ENCODE results near the gene ZNF780B. TPM values are rescaled to one million over a fixed set of nuclear protein-coding genes. Genes with fewer than 3 reads are reported as not detected.

ZNF780B gene
- polyA plus RNA-seq (2013): 15.1 TPM

DNA sequence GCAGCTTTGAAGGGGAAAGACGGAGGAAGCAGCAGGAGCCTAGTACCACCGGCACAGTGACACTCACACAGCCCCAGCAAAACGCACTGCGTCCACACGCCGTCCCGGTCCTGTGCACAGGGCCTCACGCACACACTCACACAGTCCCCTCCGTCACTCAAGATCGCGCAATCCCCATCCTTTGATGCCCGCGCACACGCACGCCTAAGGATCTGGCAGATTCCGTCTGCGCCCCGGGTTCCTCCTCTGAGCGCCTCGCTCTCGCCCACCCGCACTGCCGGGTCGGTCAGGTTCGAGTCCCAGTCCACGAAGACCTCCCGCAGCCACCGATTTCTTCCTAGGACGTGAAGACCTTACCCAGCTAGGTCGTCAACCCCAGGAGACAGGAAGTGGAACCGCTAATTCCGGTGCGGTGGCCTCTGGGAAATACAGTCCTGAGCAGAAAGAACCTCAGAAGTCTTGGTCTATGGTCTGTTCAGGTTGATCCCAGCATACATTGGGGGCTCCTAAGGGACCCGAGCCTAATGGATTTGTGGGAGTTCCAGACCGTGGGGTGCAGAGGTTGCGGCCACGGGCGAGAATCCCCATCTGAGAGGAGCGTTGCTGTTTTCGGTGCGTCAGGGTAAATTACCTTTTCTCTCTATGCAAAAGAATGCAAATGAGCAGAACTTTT lies at the start of gene ZNF780B:
Gene ZNF780B, minus strand, starts transcription at position 400 of the 673 bp plus-strand sequence. CDS start 5,899 bp downstream, outside the sequence.
- POLR2A ChIA-PET: no interaction called here
- Histone ChIP-seq H3K27ac (ENCODE audit: insufficient read depth in 1 of 2, low read depth in 1 of 2, low read length in 2 of 2, poor library complexity in 1 of 2, severe bottlenecking in 2 of 2) (peak within 1 kb of the TSS; percentile 14 to 67), H3K4me1 (ENCODE audit: control extremely low read depth in 1 of 4, control insufficient read depth in 4 of 4, insufficient read depth in 4 of 4, low read length in 3 of 4) (peaks cover 4 to 20% (median 10%) of the 10 kb centered on the region in 4 experiments), H3K27me3 (replicated peaks in 2 of 5; ENCODE audit: control insufficient read depth in 4 of 5, insufficient read depth in 5 of 5, low read length in 4 of 5) (no peaks in the 10 kb centered on the region), H3K36me3 (ENCODE audit: control insufficient read depth in 4 of 4, insufficient read depth in 4 of 4, low read length in 3 of 4) (peaks cover 0 to 12% (median 1%) of the 10 kb centered on the region in 4 experiments), H3K9me3 (ENCODE audit: control extremely low read depth in 1 of 5, control insufficient read depth in 4 of 5, insufficient read depth in 2 of 5, low read depth in 1 of 5, low read length in 4 of 5) (peaks cover 2 to 31% (median 9%) of the 10 kb centered on the region in 5 experiments), H3K4me3 (ENCODE audit: control insufficient read depth in 1 of 7, extremely low read depth in 1 of 7, insufficient read depth in 4 of 7, low read depth in 2 of 7, low read length in 6 of 7) (peak within 1 kb of the TSS; percentile 73 to 95 (median 91))
- 0% methylated on average over 37 of the region's 41 CpGs for WGBS (ENCODE audit: insufficient coverage)
- peak; percentile 64 to 86 (median 80) for DNase-seq
- CTCF ChIA-PET: interaction anchor here (0.6 to 2.4 kb wide), 5 partner anchors 24 to 292 kb away, joined by 3 to 7 read pairs (median 4); partner anchors contain the start of gene PSMC4

GRCh38 chr19:40104754-40105153 lies 48.7 kb upstream of the ZNF780B start:
- Histone ChIP-seq H3K4me3 (ENCODE audit: control insufficient read depth in 1 of 7, extremely low read depth in 1 of 7, insufficient read depth in 4 of 7, low read depth in 2 of 7, low read length in 6 of 7) (no peak overlapping the region), H3K27me3 (replicated peaks in 2 of 5; ENCODE audit: control insufficient read depth in 4 of 5, insufficient read depth in 5 of 5, low read length in 4 of 5) (peaks cover 0 to 9% (median 2%) of the 10 kb centered on the region in 5 experiments), H3K9me3 (ENCODE audit: control extremely low read depth in 1 of 5, control insufficient read depth in 4 of 5, insufficient read depth in 2 of 5, low read depth in 1 of 5, low read length in 4 of 5) (no peaks in the 10 kb centered on the region), H3K4me1 (ENCODE audit: control extremely low read depth in 1 of 4, control insufficient read depth in 4 of 4, insufficient read depth in 4 of 4, low read length in 3 of 4) (no peaks in the 10 kb centered on the region), H3K27ac (ENCODE audit: insufficient read depth in 1 of 2, low read depth in 1 of 2, low read length in 2 of 2, poor library complexity in 1 of 2, severe bottlenecking in 2 of 2) (no peak overlapping the region), H3K36me3 (ENCODE audit: control insufficient read depth in 4 of 4, insufficient read depth in 4 of 4, low read length in 3 of 4) (no peaks in the 10 kb centered on the region)
- ChIA-PET POLR2A (no interaction called here), CTCF (no interaction called here)
- no CpG with 5 or more reads among the region's 1 CpG for WGBS (ENCODE audit: insufficient coverage)
- DNase-seq: no peak

DNA sequence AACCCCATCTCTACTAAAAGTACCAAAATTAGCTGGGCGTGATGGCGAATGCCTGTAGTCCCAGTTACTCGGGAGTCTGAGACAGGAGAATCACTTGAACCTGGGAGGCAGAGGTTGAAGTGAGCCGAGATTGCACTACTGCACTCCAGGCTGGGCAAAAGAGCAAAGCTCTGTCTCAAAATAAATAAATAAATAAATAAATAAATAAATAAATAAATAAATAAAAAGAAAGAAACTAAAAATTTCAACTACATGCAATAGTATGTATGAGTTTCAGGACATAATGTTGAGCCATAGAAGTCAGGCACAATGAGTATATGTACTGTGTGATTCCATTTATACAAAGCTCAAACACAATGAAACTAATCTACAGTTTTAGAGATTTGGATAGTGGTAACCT lies 47.6 kb upstream of the ZNF780B start:
- POLR2A ChIA-PET: interaction anchor here (0.6 kb wide), 1 partner anchor 65 kb away, joined by 3 read pairs; no protein-coding TSS in a partner anchor

DNA sequence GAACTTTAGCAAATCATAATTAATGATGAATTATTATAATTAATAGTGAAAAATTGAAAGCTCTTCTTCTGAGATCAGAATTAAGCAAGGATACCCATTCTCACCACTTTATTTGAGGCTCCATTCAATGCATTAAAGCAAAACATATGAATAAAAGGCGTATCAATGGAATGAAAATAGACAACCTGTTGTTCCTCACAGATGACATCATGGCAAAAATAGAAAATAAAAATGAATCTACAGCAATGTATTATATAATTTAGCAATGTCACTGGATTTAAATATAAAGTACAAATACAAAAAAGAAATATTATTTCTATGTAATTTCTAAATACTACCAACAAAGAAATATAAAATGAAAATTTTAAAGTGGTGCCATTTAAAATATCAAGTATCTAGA lies 45.8 kb upstream of the ZNF780B start:
- ChIA-PET POLR2A (no interaction called here), CTCF (no interaction called here)
- peaks cover 0 to 11% (median 2%) of the 10 kb centered on the region in 5 experiments for H3K27me3 ChIP-seq (replicated peaks in 2 of 5; ENCODE audit: control insufficient read depth in 4 of 5, insufficient read depth in 5 of 5, low read length in 4 of 5)
- H3K9me3 ChIP-seq (ENCODE audit: control extremely low read depth in 1 of 5, control insufficient read depth in 4 of 5, insufficient read depth in 2 of 5, low read depth in 1 of 5, low read length in 4 of 5): no peaks in the 10 kb centered on the region
- no CpG with 5 or more reads among the region's 1 CpG for WGBS (ENCODE audit: insufficient coverage)
- no peaks in the 10 kb centered on the region for H3K36me3 ChIP-seq (ENCODE audit: control insufficient read depth in 4 of 4, insufficient read depth in 4 of 4, low read length in 3 of 4)
- no peak for DNase-seq
- no peak overlapping the region for H3K4me3 ChIP-seq (ENCODE audit: control insufficient read depth in 1 of 7, extremely low read depth in 1 of 7, insufficient read depth in 4 of 7, low read depth in 2 of 7, low read length in 6 of 7)
- H3K4me1 ChIP-seq (ENCODE audit: control extremely low read depth in 1 of 4, control insufficient read depth in 4 of 4, insufficient read depth in 4 of 4, low read length in 3 of 4): no peaks in the 10 kb centered on the region
- H3K27ac ChIP-seq (ENCODE audit: insufficient read depth in 1 of 2, low read depth in 1 of 2, low read length in 2 of 2, poor library complexity in 1 of 2, severe bottlenecking in 2 of 2): no peak overlapping the region

More for the DNA sequence above, 47.6 kb upstream of the ZNF780B start:
- no peaks in the 10 kb centered on the region for H3K9me3 ChIP-seq (ENCODE audit: control extremely low read depth in 1 of 5, control insufficient read depth in 4 of 5, insufficient read depth in 2 of 5, low read depth in 1 of 5, low read length in 4 of 5)
- no peak overlapping the region for H3K27ac ChIP-seq (ENCODE audit: insufficient read depth in 1 of 2, low read depth in 1 of 2, low read length in 2 of 2, poor library complexity in 1 of 2, severe bottlenecking in 2 of 2)
- no peaks in the 10 kb centered on the region for H3K4me1 ChIP-seq (ENCODE audit: control extremely low read depth in 1 of 4, control insufficient read depth in 4 of 4, insufficient read depth in 4 of 4, low read length in 3 of 4)
- DNase-seq: no peak
- 93% methylated on average over 3 of the region's 4 CpGs for WGBS (ENCODE audit: insufficient coverage)
- no peak overlapping the region for H3K4me3 ChIP-seq (ENCODE audit: control insufficient read depth in 1 of 7, extremely low read depth in 1 of 7, insufficient read depth in 4 of 7, low read depth in 2 of 7, low read length in 6 of 7)
- H3K27me3 ChIP-seq (replicated peaks in 2 of 5; ENCODE audit: control insufficient read depth in 4 of 5, insufficient read depth in 5 of 5, low read length in 4 of 5): peaks cover 0 to 9% (median 2%) of the 10 kb centered on the region in 5 experiments
- H3K36me3 ChIP-seq (ENCODE audit: control insufficient read depth in 4 of 4, insufficient read depth in 4 of 4, low read length in 3 of 4): no peaks in the 10 kb centered on the region
- CTCF ChIA-PET: no interaction called here

DNA sequence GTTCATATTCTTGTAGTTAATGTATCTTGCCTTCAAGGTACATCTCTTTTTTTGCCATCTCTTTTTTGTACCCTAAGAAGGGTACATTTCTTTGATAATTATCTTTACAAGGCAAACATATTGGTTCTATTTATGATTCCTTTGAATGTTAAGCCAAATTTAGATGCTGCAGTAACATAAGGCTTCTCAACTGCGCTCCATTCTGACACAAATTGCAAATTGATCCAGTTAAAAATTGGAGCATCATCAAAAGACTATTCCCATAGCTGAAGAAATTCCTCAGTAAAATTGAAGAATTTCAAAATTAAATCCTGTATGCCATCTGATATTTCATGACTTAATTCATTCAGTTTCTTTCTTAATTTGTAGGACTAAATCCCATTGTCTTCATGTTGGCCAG lies 37.4 kb upstream of the ZNF780B start:
- Histone ChIP-seq H3K36me3 (ENCODE audit: control insufficient read depth in 4 of 4, insufficient read depth in 4 of 4, low read length in 3 of 4) (no peaks in the 10 kb centered on the region), H3K27ac (ENCODE audit: insufficient read depth in 1 of 2, low read depth in 1 of 2, low read length in 2 of 2, poor library complexity in 1 of 2, severe bottlenecking in 2 of 2) (no peak overlapping the region), H3K4me1 (ENCODE audit: control extremely low read depth in 1 of 4, control insufficient read depth in 4 of 4, insufficient read depth in 4 of 4, low read length in 3 of 4) (peaks cover 4 to 20% (median 14%) of the 10 kb centered on the region in 4 experiments), H3K9me3 (ENCODE audit: control extremely low read depth in 1 of 5, control insufficient read depth in 4 of 5, insufficient read depth in 2 of 5, low read depth in 1 of 5, low read length in 4 of 5) (peaks cover 0 to 7% (median 0%) of the 10 kb centered on the region in 5 experiments), H3K4me3 (ENCODE audit: control insufficient read depth in 1 of 7, extremely low read depth in 1 of 7, insufficient read depth in 4 of 7, low read depth in 2 of 7, low read length in 6 of 7) (no peak overlapping the region), H3K27me3 (replicated peaks in 2 of 5; ENCODE audit: control insufficient read depth in 4 of 5, insufficient read depth in 5 of 5, low read length in 4 of 5) (peaks cover 0 to 8% (median 2%) of the 10 kb centered on the region in 5 experiments)
- DNase-seq: no peak
- POLR2A ChIA-PET: no interaction called here
- WGBS (ENCODE audit: insufficient coverage): no CpG with 5 or more reads among the region's 1 CpG
- CTCF ChIA-PET: no interaction called here

DNA sequence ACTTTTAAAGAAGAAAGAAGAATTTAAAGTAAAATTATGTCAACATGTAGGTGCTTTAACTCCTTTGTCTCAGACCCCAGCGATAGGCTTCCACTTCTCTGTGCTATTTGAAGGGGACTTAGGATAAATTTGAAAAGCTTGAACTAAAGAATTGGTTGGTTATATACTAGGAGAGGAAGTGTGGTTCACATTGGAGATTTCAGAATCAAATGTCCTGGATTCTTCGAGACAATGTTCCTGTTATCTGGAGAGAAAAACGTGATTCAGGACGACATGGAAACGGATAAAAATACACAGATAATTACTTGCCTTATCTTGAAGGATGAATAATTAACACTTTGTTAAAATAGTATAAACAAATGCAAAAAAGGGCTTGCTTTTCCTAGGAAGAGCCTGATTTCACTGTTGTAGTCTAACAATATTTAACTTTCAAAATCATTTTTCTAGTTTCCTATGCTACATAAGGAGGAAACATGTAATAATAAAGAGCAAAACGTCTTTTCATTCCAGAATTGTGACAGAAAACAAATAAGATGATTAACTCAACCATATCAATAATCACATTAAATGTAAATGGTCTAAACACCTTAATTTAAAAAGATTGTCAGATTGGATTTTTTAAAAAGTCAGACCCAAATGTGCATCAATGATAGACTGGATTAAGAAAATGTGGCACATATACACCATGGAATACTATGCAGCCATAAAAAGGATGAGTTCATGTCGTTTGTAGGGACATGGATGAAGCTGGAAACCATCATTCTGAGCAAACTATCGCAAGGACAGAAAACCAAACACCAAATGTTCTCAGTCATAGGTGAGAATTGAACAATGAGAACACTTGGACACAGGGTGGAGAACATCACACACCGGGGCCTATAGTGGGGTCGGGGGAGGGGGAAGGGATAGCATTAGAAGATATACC lies 35.4 kb upstream of the ZNF780B start:
- Histone ChIP-seq H3K27ac (ENCODE audit: insufficient read depth in 1 of 2, low read depth in 1 of 2, low read length in 2 of 2, poor library complexity in 1 of 2, severe bottlenecking in 2 of 2) (peak overlapping the region; percentile 86 to 96), H3K36me3 (ENCODE audit: control insufficient read depth in 4 of 4, insufficient read depth in 4 of 4, low read length in 3 of 4) (no peaks in the 10 kb centered on the region), H3K9me3 (ENCODE audit: control extremely low read depth in 1 of 5, control insufficient read depth in 4 of 5, insufficient read depth in 2 of 5, low read depth in 1 of 5, low read length in 4 of 5) (peaks cover 0 to 5% (median 0%) of the 10 kb centered on the region in 5 experiments), H3K4me1 (ENCODE audit: control extremely low read depth in 1 of 4, control insufficient read depth in 4 of 4, insufficient read depth in 4 of 4, low read length in 3 of 4) (peaks cover 4 to 20% (median 14%) of the 10 kb centered on the region in 4 experiments), H3K4me3 (ENCODE audit: control insufficient read depth in 1 of 7, extremely low read depth in 1 of 7, insufficient read depth in 4 of 7, low read depth in 2 of 7, low read length in 6 of 7) (peak overlapping the region; percentile 78 to 93 (median 89)), H3K27me3 (replicated peaks in 2 of 5; ENCODE audit: control insufficient read depth in 4 of 5, insufficient read depth in 5 of 5, low read length in 4 of 5) (peaks cover 0 to 8% (median 0%) of the 10 kb centered on the region in 5 experiments)
- DNase-seq: peak in 1 of 3 donors; percentile 10
- ChIA-PET CTCF (interaction anchor here (1.1 kb wide), 1 partner anchor 121 kb away, joined by 4 read pairs; the partner anchor contains the start of gene PSMC4), POLR2A (interaction anchor here (0.6 kb wide), 1 partner anchor 94 kb away, joined by 3 read pairs; no protein-coding TSS in a partner anchor)
- WGBS (ENCODE audit: insufficient coverage): 33% methylated on average over 3 of the region's 10 CpGs

Data from common myeloid progenitor, CD34-positive (primary cell).